ENCODE results near the gene AOAH.

Gene AOAH

DNA sequence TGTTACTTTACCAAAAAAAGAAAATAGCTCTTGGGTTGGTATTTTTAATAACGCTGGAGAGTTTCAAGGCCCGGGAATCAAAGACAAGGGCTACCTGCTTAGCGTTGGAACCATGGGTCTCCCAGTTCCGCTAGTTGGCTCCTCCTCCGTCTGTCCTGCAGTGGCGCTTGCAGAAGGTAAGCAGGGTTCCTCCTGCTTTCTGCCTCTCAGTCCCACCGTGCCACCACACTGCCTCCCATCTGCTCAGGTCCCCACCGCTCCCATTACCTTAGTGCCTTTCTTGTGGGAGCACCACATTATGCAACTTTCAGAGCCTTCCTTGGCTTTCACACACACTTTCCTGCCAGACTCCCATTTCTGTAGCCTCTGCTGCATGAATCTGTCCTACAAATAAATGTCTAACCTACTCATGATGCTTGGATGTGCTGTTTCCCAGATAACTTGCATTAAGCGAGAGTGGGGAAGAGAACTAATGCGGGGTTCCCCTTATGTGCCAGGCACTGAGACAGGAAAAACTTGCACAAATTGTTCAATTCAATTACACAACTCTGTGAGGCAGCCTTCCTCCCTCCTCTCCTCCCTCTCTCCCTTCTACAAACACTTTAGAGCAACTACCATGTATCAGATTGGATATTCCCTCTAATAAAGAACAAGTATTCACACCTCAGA is 124.5 kb downstream of the AOAH start:
- no peak for DNase-seq

DNA sequence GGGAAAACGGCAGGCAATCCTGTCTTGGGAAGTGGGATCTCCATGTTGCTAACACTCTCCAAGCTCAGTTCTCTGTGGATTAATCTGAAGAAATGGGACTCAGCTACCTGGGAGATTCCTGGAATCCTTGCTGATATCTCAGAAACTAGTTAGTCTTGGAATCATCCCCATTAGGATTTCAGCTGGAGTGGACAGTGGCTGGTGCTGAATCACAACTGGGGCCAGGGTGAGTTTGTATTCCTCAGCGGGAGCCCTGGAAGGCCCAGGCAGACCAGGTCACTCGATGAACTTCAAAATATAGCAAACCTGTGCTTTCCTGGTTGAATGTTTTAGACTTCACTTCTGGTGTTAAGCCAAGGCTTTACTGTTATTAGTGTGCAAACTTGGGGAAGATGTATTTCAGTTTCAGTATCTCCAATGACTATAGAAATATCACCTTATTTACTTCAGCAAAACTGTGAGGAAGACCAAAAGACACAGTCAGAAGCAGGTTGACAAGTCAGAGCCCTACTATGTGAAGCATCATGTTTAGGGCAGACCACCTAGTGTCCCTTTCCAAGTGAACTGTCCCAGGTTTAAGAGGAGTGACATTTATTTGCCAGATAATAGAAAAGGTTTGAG is 126.1 kb downstream of the AOAH start:
- no peak for DNase-seq

DNA sequence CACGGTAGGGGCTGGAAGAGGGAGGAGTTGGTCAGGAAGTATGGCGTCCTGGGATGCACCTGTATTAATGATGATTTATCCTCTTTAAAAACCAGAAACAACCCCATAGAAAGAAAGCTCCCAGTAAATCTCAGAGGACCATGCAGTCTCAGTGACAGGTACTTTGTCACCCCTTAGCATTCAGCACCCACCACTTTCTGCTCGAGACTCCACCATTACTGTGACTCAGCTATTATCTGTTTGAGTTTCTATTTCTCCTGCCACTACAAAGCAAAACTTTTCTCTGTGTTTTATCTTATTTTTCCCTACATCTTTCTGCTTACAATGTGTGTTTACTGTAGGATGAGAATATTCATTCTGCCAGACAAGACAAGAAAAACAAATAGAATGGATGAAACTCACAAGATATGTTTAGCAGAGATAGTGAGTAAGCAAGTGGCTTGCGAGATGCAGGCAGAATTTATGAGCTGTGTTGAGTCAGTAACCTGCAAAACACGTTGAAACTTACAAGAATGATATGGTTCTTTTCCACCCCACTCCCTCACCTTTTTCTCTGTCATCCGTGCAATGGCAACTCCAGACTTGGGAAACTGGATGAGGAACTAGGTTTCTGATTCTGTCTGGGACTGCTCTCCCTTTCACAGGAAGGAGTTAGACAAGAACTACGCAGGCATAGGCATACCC is 127.1 kb downstream of the AOAH start:
- DNase-seq: no peak

DNA sequence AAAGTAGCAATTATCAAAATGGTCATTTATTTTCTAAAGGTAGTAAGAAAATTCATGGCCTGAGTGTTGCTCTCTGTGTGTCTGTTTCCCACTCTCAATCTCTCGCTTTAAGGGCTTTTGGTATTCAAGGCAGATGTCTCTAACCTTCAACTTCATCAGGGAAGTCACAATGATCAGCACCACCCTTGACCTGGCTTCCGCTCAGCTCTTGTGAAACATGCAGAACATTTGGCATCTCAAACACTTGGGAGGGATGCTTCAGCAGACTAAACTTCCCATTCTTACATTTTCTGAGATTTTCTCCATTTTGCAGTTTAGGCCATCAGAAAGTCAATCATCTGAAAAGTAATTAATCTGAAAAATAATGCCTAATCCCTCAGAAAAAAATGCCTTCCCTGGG is 129.8 kb downstream of the AOAH start:
- no peak for DNase-seq

DNA sequence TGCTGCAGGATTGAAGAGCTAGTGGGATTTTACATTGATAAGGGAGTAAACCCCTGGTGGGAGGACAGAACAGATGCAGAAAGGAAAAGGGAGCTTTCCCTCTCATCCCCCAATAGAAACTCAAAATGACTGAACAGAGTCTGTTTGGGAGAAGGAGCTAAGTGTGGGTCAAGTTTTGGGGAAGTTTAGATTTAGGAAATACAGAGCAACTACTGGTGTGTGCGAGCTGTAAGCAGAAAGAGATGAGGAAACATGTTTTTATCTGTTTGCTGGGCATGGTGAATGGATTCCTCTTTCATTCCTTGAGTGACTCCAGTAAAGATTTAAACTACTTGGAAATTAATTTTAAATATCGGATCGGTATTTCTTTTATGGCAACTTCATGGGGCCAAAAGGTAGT is 132.7 kb downstream of the AOAH start:
- no peak for DNase-seq

DNA sequence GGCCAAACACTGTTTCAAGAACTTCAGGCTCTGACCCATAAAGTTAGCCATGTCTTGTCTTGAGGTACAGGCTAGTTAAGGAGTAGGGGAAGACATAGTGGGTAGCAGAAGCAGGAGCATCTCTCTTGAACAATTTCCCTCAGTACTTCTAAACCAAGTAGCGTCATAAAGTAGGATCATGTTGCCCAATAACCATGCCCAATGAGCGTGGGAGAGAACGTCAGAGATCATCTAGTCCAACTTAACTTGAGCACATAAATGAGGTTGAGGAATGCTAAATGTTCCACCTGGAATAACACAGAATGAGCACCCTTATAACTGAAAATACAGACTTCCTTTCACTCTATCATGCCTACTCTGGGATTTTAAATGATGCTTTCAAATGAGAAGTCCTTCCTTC is 134.9 kb downstream of the AOAH start:
- no peak for DNase-seq

DNA sequence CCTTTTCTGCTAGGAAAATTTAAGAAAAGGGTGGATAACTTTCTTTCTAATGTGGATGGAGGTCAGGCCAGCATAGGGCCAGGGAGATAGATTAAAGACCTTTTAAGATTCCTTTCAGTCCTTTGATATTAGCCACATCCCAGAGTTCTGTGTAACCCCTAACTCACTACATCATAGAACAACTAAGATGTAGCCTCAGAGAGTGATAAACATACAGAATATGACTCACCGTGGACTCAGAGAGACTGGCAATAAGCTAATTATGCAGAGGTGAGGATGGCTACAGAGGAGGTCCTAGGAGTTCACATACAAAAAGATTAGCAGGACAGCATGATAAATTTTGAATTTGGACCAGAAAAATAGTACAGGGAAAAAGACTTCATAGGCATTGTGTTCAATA is 141.0 kb downstream of the AOAH start:
- no peak for DNase-seq

DNA sequence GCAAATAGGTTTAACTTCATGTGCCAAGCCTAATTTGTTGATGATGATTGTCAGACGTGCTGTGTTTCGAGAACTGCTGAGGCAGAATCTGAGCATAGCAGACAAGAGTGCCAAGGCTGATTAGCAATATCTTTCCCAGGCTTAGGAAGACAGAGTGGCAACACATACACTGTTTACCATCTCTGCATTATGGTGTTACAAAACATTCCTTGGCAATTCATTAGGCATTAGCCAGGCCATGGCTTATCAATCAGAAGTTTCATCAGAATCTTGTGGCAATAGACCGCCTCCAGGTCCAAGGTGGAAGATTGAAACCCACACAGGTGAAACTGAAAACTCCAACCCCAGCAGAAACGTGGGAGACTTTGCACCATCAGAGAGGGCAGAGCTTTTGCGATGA is 148.5 kb downstream of the AOAH start:
- no peak for DNase-seq

DNA sequence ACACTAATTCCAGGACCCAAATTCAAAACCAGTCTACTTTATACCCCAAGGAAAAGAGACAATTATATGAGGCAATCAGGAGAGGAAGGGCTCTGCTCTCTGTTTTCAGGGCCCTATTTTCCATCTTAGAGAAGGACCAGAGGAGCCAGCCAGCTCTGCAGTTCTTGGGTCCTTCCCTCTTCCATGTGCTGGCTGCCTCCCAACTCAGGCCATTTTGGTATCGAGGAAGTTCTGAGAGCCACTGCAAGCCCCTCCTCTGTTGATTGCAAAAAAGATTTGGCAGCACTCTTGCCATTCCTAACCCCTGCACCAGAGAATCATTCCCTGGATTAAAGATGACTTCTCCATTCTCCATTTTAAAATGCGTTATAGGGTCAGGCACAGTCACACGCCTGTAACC is 151.2 kb downstream of the AOAH start:
- DNase-seq: no peak

DNA sequence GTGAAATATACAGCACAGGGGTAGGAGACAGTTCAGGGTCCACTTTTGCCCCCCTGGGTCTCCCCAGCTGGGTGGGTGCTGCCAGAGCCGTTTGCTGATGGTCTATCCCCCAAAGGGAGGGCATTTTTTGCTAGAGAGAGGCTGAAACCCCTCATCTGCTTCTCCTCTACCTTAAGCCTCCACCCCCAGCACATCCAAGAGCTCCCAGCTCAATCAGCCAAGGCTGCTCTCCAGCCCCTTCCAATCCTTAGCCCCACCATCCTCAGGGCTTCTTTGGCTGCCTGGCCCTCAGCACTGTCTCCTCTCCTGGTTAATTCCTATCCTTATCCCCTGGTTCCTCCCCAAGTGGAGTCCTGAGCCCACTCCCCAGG is 153.1 kb downstream of the AOAH start:
- no peak for DNase-seq

DNA sequence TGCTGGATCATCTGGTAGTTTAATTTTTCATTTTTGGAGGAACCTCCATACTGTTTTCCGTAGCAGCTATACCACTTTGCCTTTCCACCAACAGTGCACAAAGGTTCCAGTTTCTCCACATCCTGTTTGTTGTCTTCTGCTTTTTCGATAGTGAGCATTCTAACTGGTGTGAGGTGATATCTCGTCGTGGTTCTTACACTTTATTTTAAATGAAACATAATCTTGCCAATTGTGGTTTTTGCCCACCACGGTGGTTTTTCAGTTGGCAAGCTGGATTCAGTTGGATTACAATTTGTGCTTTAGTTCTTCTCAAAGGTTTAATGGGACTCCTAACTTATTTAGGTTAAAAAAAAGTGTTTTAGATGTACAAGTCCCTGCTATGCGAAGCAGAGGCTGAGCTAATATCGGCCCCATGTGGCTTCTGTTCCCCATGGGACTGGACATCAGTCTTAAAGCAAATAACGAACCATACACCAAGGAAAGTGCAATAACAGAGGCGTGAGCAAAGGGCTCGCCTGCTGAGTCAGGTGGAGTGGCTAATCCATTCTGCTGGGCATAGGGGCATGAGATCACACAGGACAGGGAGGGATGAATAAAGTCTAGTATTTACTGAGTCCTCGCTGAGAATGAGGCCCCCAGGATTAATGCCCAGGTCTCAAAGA is 153.6 kb downstream of the AOAH start:
- no peak for DNase-seq

DNA sequence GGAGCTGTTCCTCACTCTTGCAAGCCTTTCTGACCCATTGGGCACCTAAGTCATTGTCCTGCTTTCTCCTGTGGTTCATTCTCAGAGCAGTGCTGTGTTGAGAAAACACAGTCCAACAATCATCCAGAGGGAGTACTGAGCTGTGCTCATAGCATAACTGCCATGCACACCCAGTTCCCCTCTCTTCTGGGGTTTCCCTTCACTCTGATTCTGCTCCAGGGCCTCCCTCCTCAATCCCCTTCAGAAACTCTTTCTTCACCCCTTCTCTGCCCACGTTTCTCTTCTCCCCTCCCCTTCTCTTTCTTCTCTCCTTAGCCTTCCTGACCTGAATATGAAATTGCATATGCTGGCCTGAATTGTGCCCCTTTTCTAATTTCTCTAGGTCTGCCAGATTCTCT is 155.8 kb downstream of the AOAH start:
- DNase-seq: no peak

DNA sequence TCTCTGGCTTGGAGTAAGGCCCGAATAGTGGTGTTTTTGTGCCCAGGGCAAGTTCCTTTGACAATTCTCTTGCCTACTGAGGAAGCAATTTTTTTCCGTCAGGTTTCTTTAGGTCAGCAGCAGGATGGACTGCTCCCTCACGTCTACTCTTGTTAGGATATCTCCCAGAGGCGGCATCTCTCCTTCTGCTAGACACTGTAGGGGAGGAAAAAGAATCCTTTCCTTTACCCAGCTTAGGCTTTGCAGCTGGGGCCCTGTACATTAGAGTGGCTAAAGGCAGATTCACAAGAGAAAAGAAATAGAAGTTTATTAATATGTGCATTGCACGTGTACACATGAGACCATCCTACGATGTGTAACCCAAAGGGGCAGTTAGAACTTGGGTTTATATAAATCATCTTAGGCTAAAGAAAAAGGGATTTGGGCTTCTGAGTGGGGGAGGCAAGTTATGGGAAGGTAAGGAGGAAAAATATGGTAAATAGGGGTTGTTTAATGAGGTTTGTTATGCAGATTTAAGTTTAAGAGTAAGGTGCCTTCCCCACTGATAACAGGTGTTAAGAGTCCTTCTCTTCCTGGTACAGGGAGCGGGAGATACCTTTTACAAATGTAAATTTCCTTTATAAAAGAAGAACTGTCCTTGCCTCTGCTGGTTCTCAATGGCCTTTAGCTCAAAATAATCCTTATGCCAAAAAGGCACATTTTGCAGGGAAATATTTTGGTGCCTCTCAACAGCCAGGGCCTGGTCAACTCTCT is 156.4 kb downstream of the AOAH start:
- no peak for DNase-seq

DNA sequence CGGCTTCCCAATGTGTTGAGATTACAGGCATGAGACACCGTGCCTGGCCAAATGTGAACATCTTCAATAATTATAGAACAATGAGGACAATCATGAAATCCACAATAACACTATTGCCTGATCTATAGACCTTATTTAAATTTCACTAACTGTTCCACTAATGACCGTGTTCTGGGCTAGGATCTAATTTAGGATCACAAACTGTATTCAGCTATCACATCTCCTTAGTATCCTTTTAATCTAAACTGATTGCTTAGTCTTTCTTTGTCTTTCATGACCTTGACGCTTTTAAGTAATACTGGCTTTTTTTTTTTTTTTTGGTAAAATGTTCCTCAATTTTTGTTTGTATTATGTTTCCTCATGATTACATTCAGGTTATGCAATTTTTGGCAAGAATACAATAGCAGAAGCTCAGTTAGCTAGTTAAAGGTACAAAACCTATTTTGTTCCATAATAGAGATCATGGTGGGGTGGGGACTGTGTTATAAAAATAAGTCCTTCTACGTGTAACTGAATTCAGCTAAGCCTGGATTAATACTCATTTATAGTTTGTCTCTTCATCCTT is 158.4 kb downstream of the AOAH start:
- no peak for DNase-seq

DNA sequence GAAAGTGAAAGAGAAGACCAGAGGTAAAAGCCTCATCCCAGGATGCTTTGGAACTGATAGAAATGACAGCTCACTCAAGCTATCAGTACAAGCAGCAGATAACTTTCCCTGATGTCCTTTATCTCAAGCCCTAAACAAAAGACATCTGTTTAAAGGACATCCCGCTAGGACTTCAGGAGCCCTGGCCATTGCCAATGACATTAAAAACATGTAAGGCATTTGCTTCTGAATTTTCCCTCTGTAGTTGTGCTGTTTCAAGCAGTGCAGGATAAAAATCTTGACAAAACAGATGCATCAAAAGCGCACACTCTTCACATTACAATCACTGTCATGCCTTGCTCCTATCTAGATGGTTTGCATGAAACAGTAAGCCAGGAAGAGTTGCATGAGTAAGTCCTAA is 159.8 kb downstream of the AOAH start:
- no peak for DNase-seq

DNA sequence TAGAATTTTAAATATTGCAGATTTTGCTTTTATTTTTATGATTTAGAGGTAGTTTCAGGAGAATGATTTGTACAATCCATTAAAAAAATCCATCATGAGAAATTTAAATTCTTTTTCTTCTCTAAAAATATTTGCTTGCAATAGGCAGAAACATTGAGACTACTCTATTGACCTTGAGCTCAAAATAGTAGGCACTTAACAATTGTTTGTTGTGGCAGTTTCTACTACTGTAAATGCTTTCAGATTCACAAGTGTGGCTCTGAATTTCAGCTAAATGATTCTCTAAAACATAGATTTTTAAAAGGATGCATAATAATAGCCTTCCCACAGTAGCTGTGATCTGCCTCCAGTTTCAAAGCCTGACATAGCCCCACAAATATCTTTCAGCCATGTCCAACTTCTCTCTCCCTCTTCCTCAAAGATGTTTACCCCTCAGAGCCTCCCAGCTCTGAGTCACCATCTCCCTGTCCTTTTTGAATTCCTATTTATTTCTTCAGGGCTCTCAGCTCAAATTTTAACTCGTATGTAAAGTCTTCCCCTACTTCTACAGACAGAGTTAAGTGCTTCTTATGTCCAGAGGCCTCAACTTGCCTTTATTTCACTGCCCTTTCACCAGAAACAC is 160.5 kb downstream of the AOAH start:
- DNase-seq: no peak

DNA sequence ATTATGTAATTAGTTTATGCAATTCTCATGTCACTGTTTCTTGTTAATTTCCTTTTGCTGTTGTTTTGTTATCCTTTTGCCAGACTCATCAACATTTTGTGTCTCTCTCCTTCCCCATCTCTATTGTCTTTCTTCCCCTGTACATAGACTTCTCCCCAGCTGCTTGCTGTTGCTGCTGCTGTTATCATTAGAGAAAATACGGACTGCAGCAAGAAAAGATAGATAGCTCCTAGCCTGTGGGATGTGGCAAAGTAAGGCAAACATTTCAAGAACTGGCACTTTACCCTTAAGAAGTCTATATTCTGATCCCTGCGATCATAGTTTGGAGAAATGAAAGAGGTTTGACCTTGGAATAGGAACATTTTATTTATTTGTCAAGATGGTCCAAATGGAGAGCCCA is 162.2 kb downstream of the AOAH start:
- no peak for DNase-seq

DNA sequence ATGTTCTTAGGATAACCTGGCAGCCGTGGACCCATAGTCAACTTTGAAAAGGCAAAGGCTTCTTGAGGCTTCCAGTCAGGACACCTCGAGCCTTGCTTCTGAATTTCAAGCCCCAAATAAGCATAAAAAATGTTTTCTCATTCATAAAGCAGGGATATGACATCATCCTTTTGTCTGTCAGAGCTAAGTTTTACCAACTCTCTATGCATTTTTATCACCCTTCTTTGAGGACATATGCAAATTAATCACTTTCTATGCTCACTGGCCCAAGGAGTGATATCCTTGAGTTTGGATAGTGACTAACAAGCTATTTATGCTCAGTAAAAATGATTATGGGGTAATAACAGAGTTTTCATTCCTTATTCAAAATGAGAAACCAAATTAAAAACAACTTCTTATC is 175.3 kb downstream of the AOAH start:
- DNase-seq: no peak

DNA sequence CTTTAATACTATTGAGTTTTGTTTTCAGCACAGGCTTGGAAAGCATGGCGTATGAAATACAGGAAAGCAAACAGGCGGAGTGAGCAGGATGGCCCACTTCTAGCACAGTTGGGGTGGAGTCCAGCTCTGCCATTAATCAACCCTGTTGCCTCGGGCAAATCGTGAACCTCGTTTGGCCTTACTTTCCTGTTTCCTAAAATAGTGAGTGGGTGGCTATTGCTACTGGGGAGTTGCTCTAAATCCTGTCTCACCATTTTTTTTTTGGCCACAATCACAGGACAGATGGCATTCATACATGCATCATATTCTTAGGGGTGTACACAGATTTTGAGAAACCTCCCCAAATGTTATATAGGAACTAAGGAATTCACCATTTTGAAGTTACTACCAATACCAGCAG is 176.9 kb downstream of the AOAH start:
- DNase-seq: no peak

DNA sequence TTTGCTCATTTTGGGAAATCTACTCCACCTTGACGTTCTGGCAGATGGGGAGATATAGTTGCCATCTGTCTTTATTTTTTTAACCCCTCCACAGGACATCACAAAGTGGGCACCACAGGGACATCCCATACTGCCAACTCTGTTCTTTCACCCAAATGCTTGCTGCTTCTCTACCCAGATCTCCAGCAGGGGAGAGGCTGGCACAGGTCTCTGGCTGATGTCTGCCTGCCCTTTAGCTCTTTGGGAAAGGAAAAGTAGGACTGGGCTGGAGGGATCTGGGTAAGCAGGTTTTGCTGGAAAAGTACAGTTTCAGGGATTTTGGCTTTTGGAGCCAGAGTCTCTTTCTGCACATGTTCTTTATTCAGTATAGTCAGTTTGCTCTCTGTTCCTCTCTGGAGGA is 178.0 kb downstream of the AOAH start:
- DNase-seq: no peak

DNA sequence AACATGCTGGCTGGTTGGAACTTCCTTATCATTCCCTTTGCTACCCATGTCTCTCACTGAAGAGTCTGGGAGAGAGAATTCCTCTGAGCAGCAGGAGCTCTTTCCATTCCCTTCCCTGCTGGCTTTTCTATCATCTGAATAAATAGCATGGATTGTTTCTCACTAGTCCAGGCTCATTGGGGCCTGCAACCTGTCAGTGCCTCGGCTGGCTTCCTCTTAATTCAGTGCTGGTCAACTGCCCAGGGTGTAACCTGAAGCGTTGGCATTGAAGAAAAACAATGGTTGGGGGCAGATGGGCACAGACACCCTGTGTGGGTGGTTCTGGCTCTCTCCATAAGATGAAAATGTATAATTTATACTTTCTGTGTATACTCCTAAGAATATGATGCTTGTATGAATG is 179.0 kb downstream of the AOAH start:
- DNase-seq: no peak

DNA sequence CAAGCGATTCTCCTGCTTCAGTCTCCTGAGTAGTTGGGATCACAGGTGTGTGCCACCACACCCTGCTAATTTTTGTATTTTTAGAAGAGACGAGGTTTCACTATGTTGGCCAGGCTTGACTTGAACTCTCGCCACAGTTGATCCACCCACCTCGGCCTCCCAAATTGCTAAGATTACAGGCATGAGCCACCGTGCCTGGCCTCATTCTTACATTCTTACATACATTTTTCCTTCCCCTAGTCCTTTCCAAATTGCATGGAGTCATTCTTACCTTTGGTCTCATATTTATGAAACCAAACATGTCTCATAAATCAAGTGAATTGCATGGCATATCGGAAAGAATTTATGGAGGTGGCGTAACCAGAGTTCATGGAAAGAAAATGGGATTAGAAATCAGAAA is 186.2 kb downstream of the AOAH start:
- DNase-seq: no peak
